Measurements from ENCODE around the gene MRGPRE. TPM values are rescaled to one million over a fixed set of nuclear protein-coding genes. Genes with fewer than 3 reads are reported as not detected.

The MRGPRE gene
- total RNA-seq, 1 experiment from 2014 or later = not detected

DNA sequence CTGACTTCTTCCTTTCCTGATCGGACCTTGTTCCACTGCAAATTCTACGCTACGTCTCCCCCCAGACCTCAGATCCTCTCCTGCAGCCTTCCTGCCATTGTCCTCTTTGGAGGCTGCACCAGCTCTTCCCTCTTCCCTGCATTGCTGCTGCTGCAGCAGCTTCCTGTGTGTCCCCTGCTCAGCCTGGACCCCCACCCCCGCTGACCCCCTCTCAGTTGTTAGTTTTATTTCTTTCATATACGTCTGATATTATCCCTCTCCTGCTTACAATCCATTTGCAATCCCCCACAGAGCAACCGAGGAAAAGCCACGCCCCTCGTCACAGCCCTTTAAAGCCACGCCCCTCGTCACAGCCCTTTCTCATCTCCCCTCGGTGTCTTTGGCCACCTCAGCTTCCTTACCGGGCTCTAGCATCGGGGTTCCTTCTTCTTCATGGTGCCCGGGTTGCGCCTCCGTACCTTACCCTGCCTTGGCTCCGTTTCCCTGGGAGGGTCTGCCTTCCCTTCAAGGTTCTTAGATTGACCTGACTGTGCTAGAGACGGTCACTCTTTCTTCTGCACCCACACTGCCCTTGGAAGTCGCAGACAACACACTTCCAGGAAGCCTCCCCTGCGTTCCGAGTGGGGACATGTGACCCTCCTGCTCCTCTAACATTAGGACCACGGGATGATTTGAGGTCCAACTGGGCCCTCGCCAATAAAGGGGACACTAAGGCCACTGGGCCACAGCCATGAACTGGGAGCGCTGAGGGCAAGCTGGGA, 18.4 kb downstream of the MRGPRE start:
- DNase-seq (ENCODE audit: low read depth) = no peak

DNA sequence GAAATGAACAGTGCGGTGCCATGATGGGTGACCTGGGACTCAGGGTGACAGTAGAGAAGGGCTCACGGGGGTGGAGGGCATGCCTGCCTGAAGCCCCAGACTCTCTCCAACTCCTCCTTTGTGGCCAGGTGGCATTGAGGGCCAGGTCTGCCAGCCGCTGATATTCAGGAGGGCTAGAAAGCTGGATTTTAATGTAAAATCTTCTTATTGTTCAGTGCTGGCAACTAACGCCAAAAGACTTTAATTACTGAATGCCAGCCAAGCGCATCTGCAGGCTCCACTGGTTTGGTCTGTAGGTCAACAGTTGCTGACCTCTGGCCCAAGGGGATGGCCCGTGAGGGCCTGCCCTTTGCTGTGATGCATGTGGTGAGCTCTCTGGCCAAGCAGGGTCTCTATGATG, 23.9 kb downstream of the MRGPRE start:
- DNase-seq (ENCODE audit: low read depth) = no peak

DNA sequence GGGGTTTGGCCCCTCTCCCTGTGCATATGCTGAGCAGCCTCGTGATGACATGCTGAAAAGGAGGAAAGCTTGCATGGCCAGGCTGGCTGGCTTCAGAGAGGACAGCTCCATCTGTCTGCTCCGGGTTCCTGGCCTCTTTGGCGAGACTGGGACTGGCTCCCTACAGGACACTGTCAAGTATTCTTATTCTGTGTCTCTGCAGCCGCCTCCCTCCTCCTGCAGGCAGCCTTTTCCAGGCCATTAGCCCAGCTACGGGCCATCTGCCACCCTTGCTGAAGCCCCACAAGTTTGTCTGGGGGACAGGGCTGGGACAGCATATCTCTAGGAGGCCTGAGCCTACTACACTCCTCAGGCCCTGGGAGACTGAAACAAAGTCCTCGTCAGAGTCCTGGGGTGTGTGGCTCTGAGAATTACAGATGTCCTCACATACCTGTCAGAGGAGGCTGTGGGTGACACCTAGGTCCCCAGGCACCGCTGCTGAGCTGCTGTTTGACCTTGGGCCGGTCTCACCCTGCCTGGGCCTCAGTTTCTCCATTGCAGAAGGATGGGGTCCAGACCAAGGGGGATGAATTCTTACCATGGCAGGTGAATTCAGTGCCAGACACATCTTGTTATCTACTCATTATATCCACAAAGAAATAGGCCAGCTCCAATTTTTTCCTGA, 24.6 kb downstream of the MRGPRE start:
- DNase-seq (ENCODE audit: low read depth) = no peak

DNA sequence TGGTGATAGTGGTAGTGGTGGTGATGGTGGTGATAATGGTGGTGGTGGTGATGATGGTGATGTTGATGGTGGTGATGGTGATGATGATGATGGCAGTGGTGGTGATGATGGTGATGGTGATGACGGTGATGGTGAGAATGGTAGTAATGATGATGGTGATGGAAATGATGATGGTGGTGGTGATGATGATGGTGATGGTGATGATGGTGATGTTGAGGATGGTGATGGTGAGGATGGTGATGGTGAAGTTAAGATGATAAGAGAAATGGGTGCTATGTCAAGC, 25.4 kb downstream of the MRGPRE start:
- no peak for DNase-seq (ENCODE audit: low read depth)

DNA sequence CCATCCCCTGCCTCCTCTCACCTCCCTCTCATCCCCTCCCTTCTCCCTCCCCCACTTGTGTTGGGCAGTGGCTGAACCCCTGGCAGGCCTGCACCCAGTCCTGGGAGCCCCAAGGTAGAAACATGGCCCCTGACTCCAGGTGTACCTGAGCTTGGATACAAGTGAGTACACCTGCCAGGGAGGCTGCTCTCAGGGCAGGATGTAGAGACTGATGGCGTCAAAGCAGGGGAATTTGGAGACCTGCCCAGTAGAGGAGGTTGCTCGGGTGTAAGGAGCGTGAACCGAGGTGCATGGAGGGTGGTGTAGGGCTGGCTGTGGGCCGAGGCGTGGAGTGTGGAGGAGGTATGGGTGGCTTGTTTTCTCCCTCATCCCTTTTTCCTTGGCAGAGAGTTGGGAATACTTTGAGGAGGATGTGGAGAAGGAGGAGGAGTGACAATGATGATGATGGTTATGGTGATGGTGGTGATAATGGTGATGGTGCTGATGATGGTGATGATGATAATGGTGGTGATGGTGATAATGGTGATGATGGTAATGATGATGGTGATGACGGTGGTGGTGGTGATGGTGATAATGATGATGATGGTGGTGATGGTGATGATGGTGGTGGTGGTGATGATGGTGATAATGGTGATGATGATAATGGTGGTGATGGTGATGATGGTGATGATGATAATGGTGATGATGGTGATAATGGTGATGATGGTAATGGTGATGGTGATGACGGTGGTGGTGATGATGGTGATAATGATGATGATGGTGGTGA, 25.9 kb downstream of the MRGPRE start:
- no peak for DNase-seq (ENCODE audit: low read depth)

DNA sequence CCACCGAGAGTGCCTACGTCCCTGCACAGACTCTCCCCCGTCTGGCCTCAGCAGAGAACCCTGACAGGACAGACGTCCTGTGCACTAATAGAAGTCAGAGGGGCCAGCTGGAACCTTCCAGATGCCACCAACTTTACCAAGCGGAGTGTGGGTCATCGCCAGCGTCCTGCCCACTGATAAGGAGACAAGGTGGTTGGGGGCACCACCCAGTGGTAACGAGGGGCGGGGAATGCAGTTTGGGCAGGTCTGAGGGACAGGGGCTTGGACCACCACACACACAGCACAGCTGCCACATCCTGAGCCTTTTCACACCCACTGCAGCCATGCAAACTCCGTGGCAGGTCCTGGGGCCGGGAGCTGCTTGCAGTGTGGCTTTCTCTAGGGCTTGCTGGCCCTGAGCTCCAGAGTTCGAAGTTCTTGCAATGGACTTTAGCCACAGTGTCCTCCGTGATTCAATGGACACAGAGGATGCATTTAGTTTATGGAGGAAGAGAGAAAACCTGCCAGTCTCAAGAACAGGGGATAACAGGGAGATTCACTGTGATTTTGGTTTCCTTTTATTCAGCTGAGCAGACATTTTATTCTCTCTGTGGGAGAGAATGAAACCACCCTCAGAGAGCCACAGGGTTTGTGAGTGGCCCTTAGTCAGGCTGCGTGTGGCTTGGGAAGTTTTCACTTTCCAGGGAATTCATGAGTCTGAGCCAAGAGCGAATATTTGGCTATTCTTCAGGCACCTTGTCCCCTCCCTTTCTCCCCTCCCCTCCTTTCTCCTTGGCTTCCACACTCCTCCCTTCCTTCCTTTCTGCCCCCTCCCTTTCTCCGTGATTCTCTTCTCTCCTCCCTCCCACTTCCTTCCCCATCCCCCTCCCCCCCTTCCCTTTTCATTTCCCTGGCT, 26.7 kb downstream of the MRGPRE start:
- DNase-seq (ENCODE audit: low read depth) = no peak

DNA sequence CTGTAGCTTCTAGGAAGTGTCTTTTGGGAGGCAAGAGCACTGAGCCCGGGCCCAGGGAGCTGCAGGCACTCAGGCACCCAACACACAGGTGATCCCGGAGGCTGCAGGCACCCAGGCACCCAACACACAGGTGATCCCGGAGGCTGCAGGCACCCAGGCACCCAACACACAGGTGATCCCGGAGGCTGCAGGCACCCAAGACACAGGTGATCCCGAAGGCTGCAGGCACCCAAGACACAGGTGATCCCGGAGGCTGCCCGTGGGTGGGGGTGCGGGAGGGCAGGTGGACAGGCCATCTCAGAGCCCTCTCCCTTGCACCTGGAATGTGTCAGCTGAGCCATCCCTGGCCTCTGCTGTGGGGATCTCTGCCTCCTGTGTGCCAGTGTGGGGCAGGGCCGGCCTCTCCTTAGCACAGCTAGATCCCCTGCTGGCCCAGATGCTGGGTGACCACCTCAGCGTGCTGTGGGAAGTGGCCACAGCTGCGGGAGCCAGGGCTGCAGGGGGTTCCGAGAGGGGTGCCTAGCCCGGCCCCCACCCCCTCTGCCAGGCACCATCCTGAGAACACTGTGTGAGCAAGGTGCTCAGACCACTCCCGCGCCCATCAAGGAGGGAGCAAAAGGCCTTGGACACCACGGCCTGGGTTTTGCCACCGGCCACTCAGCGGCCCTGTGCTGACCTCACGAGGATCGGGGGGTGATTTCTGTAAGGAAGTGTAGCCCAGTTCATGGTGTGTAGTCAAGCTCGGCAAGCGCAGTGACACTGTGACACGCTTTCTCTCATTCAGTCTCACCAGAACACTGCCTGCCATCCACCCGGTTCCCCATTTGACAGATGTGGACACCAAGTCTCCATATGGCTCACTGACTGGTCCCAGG, 27.8 kb downstream of the MRGPRE start:
- no peak for DNase-seq (ENCODE audit: low read depth)

DNA sequence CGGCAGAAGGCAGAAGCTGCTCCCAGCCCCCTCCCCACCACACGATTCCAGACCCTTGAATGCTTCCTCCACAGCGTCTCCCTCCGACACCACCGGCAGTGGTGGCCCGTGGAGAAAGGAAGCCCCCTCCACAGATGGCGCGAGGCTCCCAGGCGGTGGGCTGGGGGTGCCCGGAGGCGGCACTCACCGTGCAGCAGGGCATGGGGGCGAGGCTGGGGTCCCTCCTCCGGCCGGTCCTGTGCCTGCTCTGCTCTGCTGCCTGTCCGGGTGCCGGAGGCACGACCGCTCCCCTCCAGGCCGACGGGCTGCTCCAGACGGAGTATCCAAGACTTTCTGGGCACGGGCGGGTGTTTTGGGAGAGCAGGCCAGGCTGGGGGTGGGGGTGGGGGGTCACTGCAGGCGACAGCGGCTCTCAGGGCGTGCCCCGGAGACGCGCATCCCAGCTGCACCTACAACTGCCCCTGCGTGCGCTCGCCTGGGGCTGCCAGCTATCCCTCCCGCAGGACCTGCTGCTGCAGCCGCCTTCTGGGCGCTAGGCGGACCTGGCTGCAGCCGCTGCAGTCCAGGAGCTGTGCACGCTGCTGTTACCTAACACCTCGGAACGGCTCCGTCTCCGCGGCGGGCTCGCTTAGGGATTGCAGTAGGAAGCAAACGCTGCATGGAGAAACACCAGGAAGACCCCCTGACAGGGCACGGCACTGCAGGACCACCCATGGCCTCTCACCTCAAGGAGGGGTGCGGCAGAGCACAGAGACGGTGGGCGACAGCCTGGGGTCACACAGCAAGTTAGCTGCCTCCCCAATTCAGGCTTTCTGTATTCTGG, 28.8 kb downstream of the MRGPRE start:
- no peak for DNase-seq (ENCODE audit: low read depth)

DNA sequence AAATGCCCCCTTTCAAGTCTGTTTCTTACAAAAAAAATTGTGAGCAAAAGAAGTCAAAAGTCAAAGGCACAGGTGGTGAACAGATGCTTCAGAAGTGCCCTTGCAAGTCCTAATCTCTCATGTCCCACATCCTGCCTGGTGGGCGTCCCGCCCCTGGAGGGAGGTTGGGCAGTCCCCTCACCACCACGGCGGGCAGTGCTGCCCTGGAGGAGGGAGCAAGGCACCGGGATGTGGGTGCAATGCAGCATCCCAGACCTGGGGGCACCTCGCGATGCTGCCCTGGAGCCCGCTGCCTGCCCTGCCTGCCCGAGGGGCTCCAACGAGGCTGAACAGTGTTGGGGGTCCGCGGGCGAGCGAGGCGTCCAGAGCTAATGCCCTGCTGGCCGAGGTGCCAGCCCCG, 29.5 kb downstream of the MRGPRE start:
- no peak for DNase-seq (ENCODE audit: low read depth)

DNA sequence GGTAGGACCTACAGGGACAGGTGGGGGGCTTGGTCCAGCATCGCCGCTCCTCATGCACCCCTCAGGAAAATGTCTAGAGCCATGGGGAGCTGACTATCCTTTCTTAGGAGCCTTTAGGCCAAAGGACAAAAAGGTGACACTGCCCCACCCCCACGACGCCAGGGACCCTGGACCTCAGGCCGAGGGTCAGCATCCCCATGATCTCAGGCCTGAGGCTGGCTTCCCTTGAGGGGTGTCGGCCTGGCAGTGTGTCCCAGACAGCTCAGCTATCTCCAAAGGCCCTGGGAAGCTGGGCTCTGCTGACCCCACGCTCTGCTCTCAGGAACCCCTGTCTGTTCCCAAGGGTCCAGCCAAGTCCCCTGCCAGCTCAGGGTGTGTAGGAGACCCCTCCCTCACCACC, 29.9 kb downstream of the MRGPRE start:
- DNase-seq (ENCODE audit: low read depth) = no peak

DNA sequence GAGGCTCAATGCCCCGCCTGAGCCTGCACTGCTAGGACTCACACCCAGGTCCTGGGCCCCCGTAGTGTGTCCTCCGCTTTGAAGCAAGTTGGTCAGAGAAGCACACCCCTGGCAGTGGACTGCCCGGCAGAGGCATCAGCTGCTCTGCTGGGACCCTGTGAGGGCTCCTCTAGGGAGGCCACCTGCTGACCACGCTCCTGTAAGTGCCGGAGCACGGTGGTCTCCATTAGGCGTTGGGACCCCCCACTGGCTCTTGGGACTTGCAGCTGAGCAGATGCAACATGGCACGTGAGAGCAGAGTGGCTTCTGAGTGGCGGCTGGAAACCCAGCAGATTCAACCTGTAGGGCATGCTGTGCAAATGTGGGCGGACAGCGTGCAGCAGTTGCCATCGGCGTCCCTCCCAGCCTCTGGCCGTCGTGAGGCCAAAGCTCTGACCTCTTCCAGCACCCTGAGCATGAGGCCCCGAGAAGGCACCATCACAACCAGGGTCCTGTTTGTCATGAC, 30.5 kb downstream of the MRGPRE start:
- DNase-seq (ENCODE audit: low read depth) = no peak

DNA sequence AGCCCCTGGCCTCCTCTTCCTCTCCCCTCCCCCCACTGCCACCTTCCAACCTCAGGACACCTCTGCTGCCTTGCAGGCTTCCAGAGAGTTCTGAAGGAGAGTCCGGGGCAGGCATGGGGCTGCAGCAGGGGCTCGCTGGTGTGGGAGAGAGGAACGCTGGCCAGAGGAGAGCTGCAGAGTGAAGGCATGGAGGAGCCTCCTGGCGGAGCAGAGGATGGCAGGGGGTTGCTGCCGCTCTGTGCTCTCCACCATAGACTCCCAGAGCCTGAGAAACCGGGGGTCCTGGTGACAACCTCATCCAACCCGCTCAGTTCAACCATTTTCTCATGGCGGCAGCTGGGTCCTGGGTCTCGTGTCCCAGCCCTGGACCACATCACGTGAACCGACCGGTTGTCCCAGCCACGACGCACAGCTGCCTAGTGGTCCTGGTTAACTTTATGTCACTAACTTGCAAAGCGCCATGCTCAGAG, 31.1 kb downstream of the MRGPRE start:
- DNase-seq (ENCODE audit: low read depth) = no peak

DNA sequence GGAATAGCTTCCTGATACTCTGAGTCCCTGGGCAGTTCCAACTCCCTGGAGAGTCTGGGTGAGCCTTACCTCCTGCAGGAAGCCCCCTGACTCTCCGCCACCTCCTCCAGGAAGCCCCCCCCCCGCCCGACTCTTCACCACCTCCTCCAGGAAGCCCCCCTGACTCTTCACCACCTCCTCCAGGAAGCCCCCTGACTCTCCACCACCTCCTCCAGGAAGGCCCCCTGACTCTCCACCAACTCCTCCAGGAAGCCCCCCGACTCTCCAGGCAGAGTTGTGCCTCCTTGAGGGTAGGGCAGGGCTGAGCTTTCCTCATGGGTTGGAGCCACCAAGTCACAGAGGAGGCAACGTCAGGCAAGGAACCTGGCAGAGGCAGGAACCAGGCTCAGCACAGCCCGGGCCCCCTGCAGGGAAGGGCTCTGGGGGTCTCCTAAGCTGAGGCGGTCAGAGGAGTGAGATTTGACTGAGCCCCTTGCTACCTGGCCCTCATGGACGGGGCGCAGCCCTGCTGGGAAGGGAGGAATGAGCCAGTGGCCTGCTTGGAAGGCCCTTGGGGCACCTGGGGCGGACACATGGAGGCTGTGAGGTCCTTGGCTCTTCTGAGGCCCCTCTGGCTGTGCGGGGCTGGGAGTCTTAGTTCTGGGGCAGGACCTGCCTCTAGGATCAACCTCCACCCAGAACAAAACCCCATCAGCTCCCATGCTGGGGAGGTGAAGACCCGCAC, 31.7 kb downstream of the MRGPRE start:
- DNase-seq (ENCODE audit: low read depth) = no peak

DNA sequence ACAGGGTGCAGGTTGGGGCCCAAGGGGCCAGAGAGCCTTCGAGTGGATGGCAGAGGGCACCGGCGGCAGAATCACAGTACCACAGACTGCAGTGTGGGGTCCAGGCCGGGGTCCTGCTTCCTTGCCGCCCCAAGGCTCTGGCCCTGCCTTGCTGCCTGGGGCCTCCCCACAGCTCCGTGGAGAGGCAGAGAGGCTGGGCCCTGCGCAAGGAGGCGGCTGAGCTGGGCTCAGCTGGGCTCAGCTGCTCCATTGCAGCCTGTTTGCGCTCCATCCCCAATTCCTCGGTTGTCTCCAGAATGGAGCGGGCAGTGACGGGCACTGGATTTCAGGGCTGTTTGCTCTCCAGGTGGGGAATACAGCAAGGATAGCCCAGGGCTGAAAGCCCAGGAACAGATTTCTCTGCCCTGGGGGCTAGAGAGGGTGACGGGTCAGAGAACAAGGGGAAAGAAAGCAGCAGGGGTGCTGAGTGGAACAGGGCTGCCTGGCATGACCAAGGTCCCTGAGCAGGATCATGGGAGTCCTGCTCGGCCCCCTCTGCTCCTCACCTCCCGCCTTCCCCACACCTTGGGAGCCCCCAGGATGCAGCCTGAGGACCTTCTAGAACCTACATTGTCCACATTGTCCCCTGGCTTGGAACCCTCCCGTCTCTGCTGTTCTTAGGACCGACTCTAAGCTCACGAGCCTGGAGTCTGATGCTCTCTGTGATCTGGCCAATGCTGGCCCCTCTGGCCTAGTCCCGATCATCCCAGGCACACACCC, 32.5 kb downstream of the MRGPRE start:
- DNase-seq (ENCODE audit: low read depth) = no peak

DNA sequence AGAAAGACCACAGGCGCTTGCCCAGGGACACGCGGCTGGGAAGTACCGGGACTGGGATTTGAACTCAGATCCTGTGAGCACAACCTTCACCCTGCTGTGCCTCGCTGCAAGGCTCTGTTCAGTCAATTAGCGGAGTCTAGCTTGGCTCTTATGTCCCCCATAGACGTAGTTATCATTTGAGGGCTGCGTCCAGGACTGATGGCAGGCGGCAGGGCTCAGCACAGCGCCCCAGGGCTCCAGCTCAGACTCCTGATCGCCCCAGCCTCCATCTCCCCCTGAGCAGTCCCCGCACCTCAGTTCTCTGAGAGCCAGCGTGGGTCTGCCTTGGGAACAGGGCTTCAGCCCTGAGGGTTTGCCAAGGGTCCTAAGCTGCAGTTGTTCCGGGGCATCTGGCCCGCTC, 33.4 kb downstream of the MRGPRE start:
- DNase-seq (ENCODE audit: low read depth) = no peak

DNA sequence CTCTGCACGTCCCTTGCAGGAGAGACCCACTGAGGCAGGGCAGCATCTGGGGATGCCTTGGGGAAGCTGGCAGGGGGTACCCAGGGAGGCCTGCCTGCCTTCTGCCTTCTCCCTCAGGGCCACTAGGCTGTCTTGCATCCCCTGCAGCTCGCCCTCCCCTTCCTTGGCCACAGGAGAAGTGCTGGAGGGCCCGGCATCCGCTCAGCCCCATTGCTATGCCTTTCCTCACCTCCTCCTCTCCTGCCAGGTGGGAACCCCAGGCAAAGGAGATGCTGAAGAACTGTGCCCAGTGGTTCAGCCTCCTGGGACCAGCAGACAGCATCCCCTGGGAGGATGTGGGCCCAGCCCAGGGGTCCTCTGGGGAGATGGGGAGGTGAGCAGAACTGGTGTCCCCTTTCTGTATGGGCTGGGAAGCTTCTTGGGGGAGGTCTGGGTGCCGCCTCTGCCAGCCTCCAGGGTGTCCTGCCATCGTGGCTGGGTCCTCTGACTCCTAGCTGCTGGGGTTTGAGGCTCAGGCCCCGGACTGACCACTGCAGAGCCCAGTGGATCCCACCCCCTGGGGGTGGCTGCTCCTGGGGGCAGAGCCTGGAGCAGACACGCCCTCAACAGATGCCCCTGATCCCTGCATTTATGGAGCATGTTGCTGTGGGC, 34.2 kb downstream of the MRGPRE start:
- no peak for DNase-seq (ENCODE audit: low read depth)

DNA sequence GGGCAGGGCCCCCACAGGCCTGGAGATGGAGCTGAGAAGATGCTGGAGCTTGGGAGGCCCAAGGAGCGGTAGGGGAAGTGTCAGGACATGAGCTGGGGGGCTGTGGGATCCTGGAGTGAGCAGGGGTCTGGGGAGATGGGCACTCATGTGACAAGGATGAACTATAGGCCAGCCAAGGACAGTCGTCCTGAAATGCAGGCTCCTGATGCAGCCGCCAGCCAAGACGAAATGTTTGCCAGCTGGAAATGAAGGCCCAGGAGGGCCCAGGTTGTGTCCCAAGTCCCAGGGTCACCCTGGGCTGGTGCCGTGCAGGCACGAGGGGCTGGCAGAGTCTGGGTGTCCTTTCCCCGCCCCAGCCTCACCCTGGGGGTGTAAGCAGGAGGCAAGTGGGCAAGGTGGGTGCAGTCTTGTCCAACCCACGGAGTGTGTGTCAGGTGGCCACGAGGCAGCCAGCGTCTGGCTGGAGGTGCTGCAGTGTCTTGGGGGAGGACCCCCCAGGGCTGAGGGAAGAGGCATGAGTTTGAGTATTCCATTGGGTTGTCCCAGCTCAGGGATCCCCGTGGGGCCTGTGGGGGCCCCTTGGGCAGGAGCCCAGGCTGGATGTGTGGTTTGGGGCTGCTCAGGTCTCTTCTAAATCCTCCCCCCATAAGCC, 35.0 kb downstream of the MRGPRE start:
- DNase-seq (ENCODE audit: low read depth) = no peak

All from LHCN-M2 (cell line).